ENCODE measurements around the gene CCDC71.

The CCDC71 gene

GRCh38 chr3:49198611-49199230, 32.6 kb upstream of the CCDC71 start:
- TF ChIP-seq ZNF565 (CRISPR knock-in tag; conservative IDR thresholded peaks at IDR 0.05; ENCODE audit: low read depth) (no peak), ZNF8 (CRISPR knock-in tag; IDR thresholded peaks at IDR 0.05) (no peak), ISL1 (CRISPR knock-in tag; IDR thresholded peaks at IDR 0.05) (no peak), CREB5 (CRISPR knock-in tag; IDR thresholded peaks at IDR 0.05; ENCODE audit: low read depth) (no peak), ZC3H10 (CRISPR knock-in tag; IDR thresholded peaks at IDR 0.05) (no peak), TOX (CRISPR knock-in tag; IDR thresholded peaks at IDR 0.05; ENCODE audit: borderline replicate concordance) (no peak), PATZ1 (CRISPR knock-in tag; IDR thresholded peaks at IDR 0.05; ENCODE audit: borderline replicate concordance) (no peak), TSHZ2 (CRISPR knock-in tag; IDR thresholded peaks at IDR 0.05) (no peak), OSR1 (CRISPR knock-in tag; IDR thresholded peaks at IDR 0.05) (no peak), RARB (CRISPR knock-in tag; IDR thresholded peaks at IDR 0.05) (no peak), ARNTL (CRISPR knock-in tag; IDR thresholded peaks at IDR 0.05; ENCODE audit: borderline replicate concordance, low read depth) (no peak), ZFP30 (CRISPR knock-in tag; IDR thresholded peaks at IDR 0.05) (no peak), PPARA (CRISPR knock-in tag; IDR thresholded peaks at IDR 0.05; ENCODE audit: borderline replicate concordance) (no peak), TCF4 (CRISPR knock-in tag; IDR thresholded peaks at IDR 0.05; ENCODE audit: borderline replicate concordance) (no peak), POU6F1 (CRISPR knock-in tag; IDR thresholded peaks at IDR 0.05; ENCODE audit: borderline replicate concordance, low read depth) (no peak), GLIS3 (CRISPR knock-in tag; IDR thresholded peaks at IDR 0.05) (no peak), CSDC2 (CRISPR knock-in tag; IDR thresholded peaks at IDR 0.05) (no peak), SNAI2 (CRISPR knock-in tag; IDR thresholded peaks at IDR 0.05) (no peak), ZFP3 (CRISPR knock-in tag; IDR thresholded peaks at IDR 0.05) (no peak), BACH2 (CRISPR knock-in tag; IDR thresholded peaks at IDR 0.05; ENCODE audit: borderline replicate concordance) (no peak)
- ATAC-seq: no peak

- ATAC-seq: no peak
- TF ChIP-seq ZC3H10 (CRISPR knock-in tag; IDR thresholded peaks at IDR 0.05) (no peak), CSDC2 (CRISPR knock-in tag; IDR thresholded peaks at IDR 0.05) (no peak), ZFP3 (CRISPR knock-in tag; IDR thresholded peaks at IDR 0.05) (no peak), BACH2 (CRISPR knock-in tag; IDR thresholded peaks at IDR 0.05; ENCODE audit: borderline replicate concordance) (no peak), PATZ1 (CRISPR knock-in tag; IDR thresholded peaks at IDR 0.05; ENCODE audit: borderline replicate concordance) (no peak), ISL1 (CRISPR knock-in tag; IDR thresholded peaks at IDR 0.05) (no peak), SNAI2 (CRISPR knock-in tag; IDR thresholded peaks at IDR 0.05) (no peak), ARNTL (CRISPR knock-in tag; IDR thresholded peaks at IDR 0.05; ENCODE audit: borderline replicate concordance, low read depth) (no peak), POU6F1 (CRISPR knock-in tag; IDR thresholded peaks at IDR 0.05; ENCODE audit: borderline replicate concordance, low read depth) (no peak), ESRRG (CRISPR knock-in tag; IDR thresholded peaks at IDR 0.05) (no peak)
Measured at GRCh38 chr3:49198161-49198560, 32.0 kb upstream of the CCDC71 start.

All from SK-N-SH treated with all-trans-retinoic acid at 6 μM for 48 hours (cell line).